Natural killer cell (primary cell): ENCODE measurements around the gene MET. TPM values are rescaled to one million over a fixed set of nuclear protein-coding genes. Genes with fewer than 3 reads are reported as not detected.

Source experiments
- ATAC-seq, 3 donors: fragments of 150-1000 bp in 2 of 3; fragments of 200-7000 bp in 1 of 3; cut with Tn5 transposase; 1 replicate in 1 of 3; 2 replicates in 2 of 3; pipeline ENCODE4 v1.10.0; 2021; ENCODE audit warnings: mild to moderate bottlenecking in 2 of 3, moderate library complexity in 2 of 3
- DNase-seq, 2 donors: peaks; one replicate each; pipeline versions ENCODE4 v3.0.0 to v3.0.0-alpha.2; 2013 to 2021; ENCODE audit warnings: mixed read lengths in 1 of 2
- H3K27ac ChIP-seq: one replicate; pipeline ENCODE4 v1.5.1; 2013; ENCODE audit warnings: mild to moderate bottlenecking, low read length
- H3K27me3 ChIP-seq: one replicate; pipeline ENCODE4 v1.6.1; 2013; ENCODE audit warnings: low read length; ENCODE audit not compliant: control insufficient read depth, insufficient read depth
- H3K36me3 ChIP-seq: one replicate; pipeline ENCODE4 v1.6.1; 2013; ENCODE audit warnings: low read length; ENCODE audit not compliant: control insufficient read depth, insufficient read depth
- H3K4me1 ChIP-seq: one replicate; pipeline ENCODE4 v1.6.1; 2013; ENCODE audit warnings: low read length; ENCODE audit not compliant: control insufficient read depth, insufficient read depth
- H3K4me3 ChIP-seq: one replicate; pipeline ENCODE4 v1.5.1; 2013; ENCODE audit warnings: low read length
- H3K9me3 ChIP-seq: one replicate; pipeline ENCODE4 v1.6.1; 2013; ENCODE audit warnings: low read length; ENCODE audit not compliant: control insufficient read depth, insufficient read depth
- H3K27ac Mint-ChIP-seq, 2 donors: one replicate each; pipeline ENCODE4 v1.8.0; 2022; ENCODE audit warnings: mild to moderate bottlenecking in 2 of 2, mixed read lengths in 2 of 2, moderate library complexity in 1 of 2
- H3K27me3 Mint-ChIP-seq, 2 donors: one replicate each; pipeline ENCODE4 v1.8.0; 2022; ENCODE audit warnings: low read depth in 2 of 2, mixed read lengths in 2 of 2
- H3K36me3 Mint-ChIP-seq: one replicate; pipeline ENCODE4 v1.8.0; 2022; ENCODE audit warnings: mixed read lengths
- H3K4me1 Mint-ChIP-seq, 2 donors: one replicate each; pipeline ENCODE4 v1.8.0; 2022; ENCODE audit warnings: mixed read lengths in 2 of 2
- H3K4me3 Mint-ChIP-seq: one replicate; pipeline ENCODE4 v1.8.0; 2022; ENCODE audit warnings: mild to moderate bottlenecking, moderate library complexity, mixed read lengths
- H3K9me3 Mint-ChIP-seq, 2 donors: one replicate each; pipeline ENCODE4 v1.8.0; 2022; ENCODE audit warnings: mixed read lengths in 2 of 2
- WGBS: methylation state at CpG from one replicate; pipeline ENCODE4 v1.1.7; 2013; ENCODE audit warnings: missing lambda C conversion rate; ENCODE audit not compliant: insufficient coverage; 5-methylcytosine and 5-hydroxymethylcytosine counted together
- intact Hi-C: fragments of 100-400 bp; cut with micrococcal nuclease; formaldehyde crosslinking; loops from one replicate; pipeline ENCODE4 v1.14.2; 2022
- total RNA-seq, 4 donors: library from RNA; stranded (reverse); fragments of 120-200 nt in 1 of 4; gene quantifications; one replicate each; pipeline versions ENCODE4 v1.2.3 to v1.2.4, GENCODE V29; 2013 to 2022
- TF ChIP-seq, protein P1 (sequence below): fragments of 200-600 bp; IDR thresholded peaks from one replicate; pipeline ENCODE4 v1.8.0; 2022; ENCODE audit warnings: antibody characterized with exemption

The MET gene
- total RNA-seq, 3 donors from 2014 or later (not counting 1 experiment from before 2014, with no cell fraction given): 0.16 TPM; not detected in 2

GRCh38 chr7:116777651-116778281 is 105.8 kb downstream of the MET start:
- H3K4me1 Mint-ChIP-seq: no peaks in the 10 kb centered on the region
- no peaks in the 10 kb centered on the region for H3K36me3 ChIP-seq
- intact Hi-C loops: no loop called here
- no peak overlapping the region for H3K4me3 Mint-ChIP-seq
- no peak overlapping the region for H3K4me3 ChIP-seq
- no peaks in the 10 kb centered on the region for H3K36me3 Mint-ChIP-seq
- ATAC-seq (no peak), DNase-seq (no peak)
- peaks cover 13 to 15% of the 10 kb centered on the region in 2 donors for H3K27me3 Mint-ChIP-seq
- no peak overlapping the region for H3K27ac ChIP-seq
- no peaks in the 10 kb centered on the region for H3K4me1 ChIP-seq
- TF ChIP-seq, protein P1, sequence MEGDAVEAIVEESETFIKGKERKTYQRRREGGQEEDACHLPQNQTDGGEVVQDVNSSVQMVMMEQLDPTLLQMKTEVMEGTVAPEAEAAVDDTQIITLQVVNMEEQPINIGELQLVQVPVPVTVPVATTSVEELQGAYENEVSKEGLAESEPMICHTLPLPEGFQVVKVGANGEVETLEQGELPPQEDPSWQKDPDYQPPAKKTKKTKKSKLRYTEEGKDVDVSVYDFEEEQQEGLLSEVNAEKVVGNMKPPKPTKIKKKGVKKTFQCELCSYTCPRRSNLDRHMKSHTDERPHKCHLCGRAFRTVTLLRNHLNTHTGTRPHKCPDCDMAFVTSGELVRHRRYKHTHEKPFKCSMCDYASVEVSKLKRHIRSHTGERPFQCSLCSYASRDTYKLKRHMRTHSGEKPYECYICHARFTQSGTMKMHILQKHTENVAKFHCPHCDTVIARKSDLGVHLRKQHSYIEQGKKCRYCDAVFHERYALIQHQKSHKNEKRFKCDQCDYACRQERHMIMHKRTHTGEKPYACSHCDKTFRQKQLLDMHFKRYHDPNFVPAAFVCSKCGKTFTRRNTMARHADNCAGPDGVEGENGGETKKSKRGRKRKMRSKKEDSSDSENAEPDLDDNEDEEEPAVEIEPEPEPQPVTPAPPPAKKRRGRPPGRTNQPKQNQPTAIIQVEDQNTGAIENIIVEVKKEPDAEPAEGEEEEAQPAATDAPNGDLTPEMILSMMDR: no peak
- no peaks in the 10 kb centered on the region for H3K9me3 ChIP-seq
- no peak overlapping the region for H3K27ac Mint-ChIP-seq
- no peaks in the 10 kb centered on the region for H3K27me3 ChIP-seq
- no peaks in the 10 kb centered on the region for H3K9me3 Mint-ChIP-seq
- WGBS: 91% methylated on average over 3 of the region's 3 CpGs

DNA sequence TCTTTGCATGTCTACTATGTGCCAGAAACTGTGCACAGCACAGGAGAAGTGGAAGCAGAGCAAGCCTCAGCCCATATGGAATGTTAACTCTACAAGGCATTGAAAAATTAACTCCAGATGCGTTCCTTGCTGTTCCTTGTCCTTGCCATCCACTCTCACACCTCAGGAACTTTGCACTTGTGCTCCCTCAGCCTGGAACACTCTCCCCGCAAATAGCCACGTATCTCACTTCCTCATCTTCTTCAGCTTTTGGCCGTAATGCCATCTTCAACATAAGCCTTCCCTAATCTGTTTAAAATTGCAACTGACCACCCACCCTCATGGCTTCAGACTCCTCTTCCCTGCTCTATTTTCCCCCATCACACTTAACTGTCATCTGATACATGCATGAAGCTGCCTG is 107.2 kb downstream of the MET start:
- ATAC-seq (no peak), DNase-seq (no peak)
- H3K4me1 ChIP-seq: no peaks in the 10 kb centered on the region
- no peaks in the 10 kb centered on the region for H3K27me3 ChIP-seq
- Mint-ChIP-seq H3K27me3 (peaks cover under 1 to 5% of the 10 kb centered on the region in 2 donors), H3K27ac (no peak overlapping the region), H3K9me3 (no peaks in the 10 kb centered on the region), H3K4me1 (no peaks in the 10 kb centered on the region), H3K36me3 (no peaks in the 10 kb centered on the region), H3K4me3 (no peak overlapping the region)
- 73% methylated on average over 4 of the region's 4 CpGs for WGBS
- TF ChIP-seq, protein P1: no peak
- no peak overlapping the region for H3K4me3 ChIP-seq
- no peak overlapping the region for H3K27ac ChIP-seq
- H3K9me3 ChIP-seq: no peaks in the 10 kb centered on the region
- H3K36me3 ChIP-seq: no peaks in the 10 kb centered on the region
- intact Hi-C loops: no loop called here

- no peak overlapping the region for H3K27ac ChIP-seq
- H3K27me3 ChIP-seq: no peaks in the 10 kb centered on the region
- TF ChIP-seq, protein P1: no peak
- H3K4me3 Mint-ChIP-seq: no peak overlapping the region
- WGBS: 84% methylated on average over 3 of the region's 3 CpGs
- no peaks in the 10 kb centered on the region for H3K4me1 ChIP-seq
- no peak for DNase-seq
- H3K36me3 Mint-ChIP-seq: no peaks in the 10 kb centered on the region
- no peak overlapping the region for H3K27ac Mint-ChIP-seq
- intact Hi-C loops: no loop called here
- no peaks in the 10 kb centered on the region for H3K4me1 Mint-ChIP-seq
- H3K27me3 Mint-ChIP-seq: peaks cover 0 to 2% of the 10 kb centered on the region in 2 donors
- H3K9me3 ChIP-seq: no peaks in the 10 kb centered on the region
- H3K9me3 Mint-ChIP-seq: no peaks in the 10 kb centered on the region
- ATAC-seq: no peak
- H3K36me3 ChIP-seq: no peaks in the 10 kb centered on the region
- H3K4me3 ChIP-seq: no peak overlapping the region
Measured at GRCh38 chr7:116779931-116780330, 107.9 kb downstream of the MET start.

- no peaks in the 10 kb centered on the region for H3K9me3 Mint-ChIP-seq
- no peak overlapping the region for H3K27ac Mint-ChIP-seq
- peaks cover 0 to 2% of the 10 kb centered on the region in 2 donors for H3K27me3 Mint-ChIP-seq
- 57% methylated on average over 1 of the region's 1 CpG for WGBS
- no peaks in the 10 kb centered on the region for H3K36me3 ChIP-seq
- DNase-seq (no peak), ATAC-seq (no peak)
- no peaks in the 10 kb centered on the region for H3K9me3 ChIP-seq
- TF ChIP-seq, protein P1: no peak
- no peaks in the 10 kb centered on the region for H3K4me1 Mint-ChIP-seq
- H3K27me3 ChIP-seq: no peaks in the 10 kb centered on the region
- H3K36me3 Mint-ChIP-seq: no peaks in the 10 kb centered on the region
- H3K27ac ChIP-seq: no peak overlapping the region
- H3K4me1 ChIP-seq: no peaks in the 10 kb centered on the region
- no peak overlapping the region for H3K4me3 ChIP-seq
- intact Hi-C loops: no loop called here
- H3K4me3 Mint-ChIP-seq: no peak overlapping the region
Measured at GRCh38 chr7:116780521-116780920, 108.5 kb downstream of the MET start.
